ENCODE measurements around the gene ETV2.

DNA sequence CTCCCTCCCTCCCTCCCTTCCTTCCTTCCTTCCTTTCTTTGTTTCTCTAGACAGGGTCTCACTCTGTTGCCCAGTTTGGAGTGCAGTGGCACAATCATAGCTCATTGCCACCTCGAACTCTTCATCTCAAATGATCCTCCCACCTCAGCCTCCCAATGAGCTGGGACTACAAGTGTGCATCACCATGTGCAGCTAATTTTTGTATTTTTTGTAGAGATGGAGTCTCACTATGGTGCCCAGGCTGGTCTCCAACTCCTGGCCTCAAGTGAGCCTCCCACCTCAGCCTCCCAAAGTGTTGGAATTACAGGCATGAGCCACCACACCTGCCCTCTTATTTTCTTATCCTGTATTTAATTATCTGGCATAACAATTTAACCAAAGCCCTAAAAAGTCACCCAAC lies 29.1 kb downstream of the ETV2 start:
- TF ChIP-seq FOXA1 (IDR thresholded peaks at IDR 0.05): no peak
- TF ChIP-seq TARDBP (IDR thresholded peaks at IDR 0.05): no peak
- TF ChIP-seq SUZ12 (IDR thresholded peaks at IDR 0.05): no peak
- TF ChIP-seq ARNT (IDR thresholded peaks at IDR 0.05): no peak
- no peak for TF ChIP-seq ZNF384 (IDR thresholded peaks at IDR 0.05)
- TF ChIP-seq BHLHE40 (IDR thresholded peaks at IDR 0.05; ENCODE audit: borderline replicate concordance): no peak
